IPS DF 4.7 (cell line): Measurements from ENCODE around the gene EIF4ENIF1.
"Not testable (repeated sequence)": the region's sequence is repeated elsewhere in the genome, so short reads cannot be mapped to it uniquely, and the experiment has no call there.

Source experiments
- DNase-seq: peaks from one replicate; pipeline ENCODE4 v3.0.0-alpha.2; 2013; ENCODE audit warnings: low spot score; ENCODE audit errors: extremely low read depth

EIF4ENIF1 gene

DNA sequence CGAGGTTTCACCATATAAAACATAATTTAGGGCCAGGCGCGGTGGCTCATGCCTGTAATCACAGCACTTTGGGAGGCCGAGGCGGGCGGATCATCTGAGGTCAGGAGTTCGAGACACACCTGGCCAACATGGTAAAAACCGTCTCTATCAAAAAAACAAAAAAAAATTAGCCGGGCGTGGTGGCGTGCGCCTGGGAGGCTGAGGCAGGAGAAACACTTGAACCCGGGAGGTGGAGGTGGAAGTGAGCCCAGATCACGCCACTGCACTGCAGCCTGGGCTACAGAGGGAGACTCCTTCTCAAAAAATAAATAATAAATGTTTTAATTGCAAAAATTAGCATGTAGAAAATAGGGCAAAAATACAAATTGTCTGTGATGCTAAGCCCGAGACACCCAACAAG, 5.7 kb upstream of the EIF4ENIF1 start:
- DNase-seq = no peak

DNA sequence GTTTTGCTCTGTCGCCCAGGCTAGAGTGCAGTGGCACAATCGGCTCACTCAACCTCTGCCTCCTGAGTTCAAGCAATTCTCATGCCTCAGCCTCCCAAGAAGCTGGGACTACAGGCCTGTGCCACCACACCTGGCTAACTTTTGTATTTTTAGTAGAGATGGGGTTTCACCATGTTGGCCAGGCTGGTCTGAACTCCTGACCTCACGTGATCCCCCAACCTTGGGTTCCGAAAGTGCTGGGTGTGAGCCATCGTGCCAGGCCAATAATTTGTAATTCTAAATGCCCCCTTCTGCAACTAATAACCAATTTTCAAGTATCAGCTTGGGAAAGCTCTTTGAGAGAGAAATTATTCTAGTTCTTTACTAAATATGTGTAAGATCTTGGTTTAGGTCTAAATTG, 3.7 kb upstream of the EIF4ENIF1 start:
- not testable (repeated sequence) for DNase-seq

GRCh38 chr22:31492151-31492550, 2.5 kb upstream of the EIF4ENIF1 start:
- no peak for DNase-seq

- DNase-seq = no peak
These were observed 1.7 kb upstream of the EIF4ENIF1 start for GRCh38 chr22:31491218-31491962.

DNA sequence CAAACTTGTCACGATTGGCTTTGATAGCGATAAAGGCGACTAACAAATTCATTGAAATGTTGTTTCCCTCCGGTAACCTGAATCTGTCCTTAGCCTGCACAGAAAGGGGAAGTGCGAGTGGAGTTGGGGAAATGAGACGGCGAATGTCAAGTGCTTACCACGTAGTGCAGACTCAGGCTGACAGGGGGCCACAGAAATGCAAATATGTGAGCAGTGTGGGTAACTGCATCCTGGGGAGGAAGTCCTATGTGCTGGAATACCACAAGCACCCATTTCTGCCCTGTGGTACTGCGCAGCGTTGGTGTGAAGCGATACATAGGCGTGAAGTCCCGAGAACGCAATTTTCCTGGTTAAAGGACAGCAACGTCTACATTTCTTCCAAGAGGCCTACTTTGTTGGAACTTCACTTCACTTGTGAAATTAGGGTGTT, 869 bp upstream of the EIF4ENIF1 start:
- no peak for DNase-seq

GRCh38 chr22:31488988-31489617, 539 bp downstream of the EIF4ENIF1 start:
- DNase-seq = no peak

DNA sequence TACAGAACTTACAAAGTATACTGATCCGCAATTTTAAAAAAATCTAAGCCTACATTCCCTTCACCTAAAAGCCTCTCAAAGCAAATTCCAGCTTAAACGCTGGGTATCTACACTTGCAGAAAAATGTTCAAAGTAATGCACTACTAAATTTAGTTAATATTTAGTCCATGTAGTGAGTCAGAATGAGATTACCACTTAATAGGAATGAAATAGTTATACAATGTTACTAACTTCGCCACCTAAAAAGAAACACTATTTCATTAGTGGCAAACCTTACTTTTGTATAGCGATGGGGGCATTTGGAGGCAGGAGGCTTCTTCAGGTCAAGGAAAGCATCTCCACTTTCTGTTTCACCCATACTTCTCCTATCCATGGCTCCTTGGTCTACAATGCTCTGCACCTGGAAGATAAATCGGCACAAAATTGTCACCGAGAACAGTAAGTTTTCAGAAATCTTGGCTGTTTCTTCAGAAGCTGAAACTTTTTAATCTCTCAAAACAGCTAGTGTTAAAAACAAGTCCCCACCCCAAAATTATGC, 1.2 kb downstream of the EIF4ENIF1 start:
- no peak for DNase-seq

DNA sequence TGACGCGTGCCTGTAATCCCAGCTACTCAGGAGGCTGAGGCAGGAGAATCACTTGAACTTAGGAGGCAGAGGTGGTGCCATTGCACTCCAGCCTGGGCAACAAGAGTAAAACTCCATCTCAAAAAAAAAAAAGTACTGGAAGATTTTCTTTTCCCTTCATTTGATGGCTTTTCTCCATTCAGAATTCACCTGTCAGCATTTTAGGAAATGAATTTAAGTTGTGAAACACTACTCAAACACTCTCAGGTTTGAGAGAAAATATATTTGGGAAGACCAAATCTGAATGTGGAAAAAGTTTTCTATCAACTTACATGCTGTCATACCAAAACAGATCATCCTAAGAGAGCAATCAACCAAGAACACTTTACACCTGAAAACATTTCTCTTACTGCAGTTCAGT, 2.7 kb downstream of the EIF4ENIF1 start:
- no peak for DNase-seq

GRCh38 chr22:31486369-31486768, 3.3 kb downstream of the EIF4ENIF1 start:
- DNase-seq = not testable (repeated sequence)

DNA sequence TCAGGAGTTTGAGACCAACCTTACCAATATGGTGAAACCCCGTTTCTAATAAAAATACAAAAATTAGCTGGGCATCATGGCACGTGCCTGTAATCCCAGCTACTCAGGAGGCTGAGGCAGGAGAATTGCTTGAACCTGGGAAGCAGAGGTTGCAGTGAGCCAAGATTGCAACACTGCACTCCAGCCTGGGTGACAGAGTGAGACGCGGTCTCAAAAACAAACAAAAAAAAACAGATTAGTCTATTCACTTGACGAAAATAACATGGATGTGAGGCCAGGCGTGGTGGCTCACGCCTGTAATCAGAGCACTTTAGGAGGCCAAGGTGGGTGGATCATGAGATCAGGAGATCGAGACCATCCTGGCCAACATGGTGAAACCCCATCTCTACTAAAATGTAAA, 7.2 kb downstream of the EIF4ENIF1 start:
- DNase-seq = not testable (repeated sequence)

- no peak for DNase-seq
These were observed 8.5 kb downstream of the EIF4ENIF1 start for GRCh38 chr22:31481129-31481528.

- DNase-seq = no peak
These were observed 12.3 kb downstream of the EIF4ENIF1 start for GRCh38 chr22:31477329-31477728.

DNA sequence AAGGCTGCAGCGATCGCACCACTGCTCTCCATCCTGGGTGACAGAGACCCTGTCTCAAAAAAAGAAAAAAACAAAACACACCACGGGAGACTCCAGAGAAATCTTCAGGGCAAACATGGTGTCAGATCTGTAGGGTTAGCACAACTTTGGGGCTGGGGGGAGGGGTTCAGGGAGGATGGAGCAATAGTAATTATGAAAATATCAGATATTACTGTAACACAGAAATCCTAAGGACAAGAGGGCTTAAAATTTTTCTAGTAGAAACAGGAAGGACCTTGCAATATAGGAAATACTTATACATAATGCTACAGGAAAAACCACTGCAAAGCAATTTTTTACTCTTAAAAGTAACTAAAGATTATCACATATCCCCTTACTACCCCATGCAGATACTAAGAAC, 13.8 kb downstream of the EIF4ENIF1 start:
- DNase-seq = no peak

DNA sequence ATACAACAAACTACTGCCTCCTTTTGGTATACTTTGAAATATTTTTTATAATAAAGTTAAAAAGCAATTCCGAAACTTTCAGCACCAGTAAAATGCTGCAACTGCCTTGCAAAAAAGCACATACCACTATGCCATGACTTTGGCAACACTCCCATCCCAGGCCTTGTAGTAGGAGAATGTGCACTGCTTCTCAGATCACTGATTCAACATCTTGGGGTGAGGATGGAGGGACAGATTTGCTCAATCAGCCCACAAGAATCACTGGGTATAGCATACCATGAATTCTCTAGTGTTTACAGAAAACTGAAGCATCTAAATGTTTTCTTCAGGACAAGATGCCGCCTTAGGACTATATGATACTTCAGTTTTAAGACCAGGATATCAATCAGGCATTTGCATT, 14.9 kb downstream of the EIF4ENIF1 start:
- DNase-seq = no peak

DNA sequence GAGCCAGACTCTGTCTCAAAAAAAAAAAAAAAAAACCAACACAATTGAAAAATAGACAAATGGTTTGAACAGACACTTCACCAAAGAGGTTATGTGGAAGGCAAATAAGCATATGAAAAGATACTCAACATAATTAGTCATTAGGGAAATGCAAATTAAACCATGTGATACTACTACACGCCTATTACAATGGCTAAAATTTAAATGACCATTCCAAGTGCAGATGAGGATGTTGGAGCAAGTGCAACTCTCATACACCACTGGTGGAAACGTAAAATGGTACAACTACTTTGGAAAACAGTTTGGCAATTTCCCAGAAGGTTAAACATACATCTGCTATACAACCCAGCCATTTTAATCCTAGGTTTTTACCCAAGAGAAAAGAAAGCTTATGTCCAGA, 24.3 kb downstream of the EIF4ENIF1 start:
- DNase-seq = no peak

- no peak for DNase-seq
These were observed 27.9 kb downstream of the EIF4ENIF1 start for GRCh38 chr22:31461699-31462098.

DNA sequence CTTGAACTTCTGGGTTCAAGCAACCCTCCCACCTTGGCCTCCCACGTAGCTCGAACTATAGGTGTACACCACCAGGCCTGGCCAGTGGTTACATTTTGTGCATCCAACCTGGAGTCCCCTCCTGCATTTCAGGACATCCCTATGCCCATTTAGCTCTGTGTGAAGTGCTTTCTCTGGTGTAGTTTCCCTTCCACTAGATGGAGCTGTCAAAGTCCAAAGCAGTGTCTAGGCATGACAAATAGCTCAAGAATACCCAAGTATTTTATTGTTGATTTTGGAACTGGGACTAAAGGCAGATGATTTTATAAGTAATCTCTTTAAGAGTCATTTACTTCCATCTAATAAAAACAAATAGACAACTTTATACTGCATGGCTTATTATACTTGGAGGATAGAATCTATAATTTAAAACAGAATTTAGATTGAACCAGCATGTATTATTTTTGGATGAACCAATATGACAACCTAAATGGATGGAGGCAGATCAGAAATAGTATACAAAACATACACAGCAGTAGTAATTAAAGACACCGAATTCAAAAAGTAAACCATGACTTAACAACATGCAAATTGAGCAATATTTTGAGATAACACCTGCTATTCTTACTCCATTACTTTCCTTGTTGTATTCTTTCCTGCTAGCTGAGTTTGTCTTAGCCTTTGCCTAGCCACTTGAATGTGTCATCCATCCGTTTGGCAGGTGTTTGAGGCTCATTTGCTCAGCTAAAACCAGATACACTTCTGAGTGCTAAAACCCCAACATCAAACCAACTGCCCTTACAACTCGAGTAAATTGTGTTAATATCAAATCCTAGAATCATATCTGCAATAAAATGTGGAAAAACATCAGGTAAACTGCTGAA, 37.7 kb downstream of the EIF4ENIF1 start:
- DNase-seq = peak; percentile 7

DNA sequence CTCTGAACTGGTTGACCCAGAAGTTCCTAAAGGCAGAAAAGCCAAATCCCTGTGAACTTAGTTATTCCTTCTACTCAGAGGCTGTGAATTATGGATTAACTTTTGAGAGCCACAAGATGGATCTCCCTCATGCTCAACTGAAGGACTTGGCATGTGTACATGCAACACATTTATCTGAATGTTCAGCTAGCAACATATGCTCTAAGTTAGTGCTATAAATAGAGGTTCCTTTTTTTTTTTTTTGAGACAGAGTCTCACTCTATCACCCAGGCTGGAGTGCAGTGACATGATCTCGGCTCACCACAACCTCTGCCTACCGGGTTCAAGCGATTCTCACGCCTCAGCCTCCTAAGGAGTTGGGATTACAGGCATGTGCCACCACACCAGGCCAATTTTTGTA, 40.1 kb downstream of the EIF4ENIF1 start:
- no peak for DNase-seq

DNA sequence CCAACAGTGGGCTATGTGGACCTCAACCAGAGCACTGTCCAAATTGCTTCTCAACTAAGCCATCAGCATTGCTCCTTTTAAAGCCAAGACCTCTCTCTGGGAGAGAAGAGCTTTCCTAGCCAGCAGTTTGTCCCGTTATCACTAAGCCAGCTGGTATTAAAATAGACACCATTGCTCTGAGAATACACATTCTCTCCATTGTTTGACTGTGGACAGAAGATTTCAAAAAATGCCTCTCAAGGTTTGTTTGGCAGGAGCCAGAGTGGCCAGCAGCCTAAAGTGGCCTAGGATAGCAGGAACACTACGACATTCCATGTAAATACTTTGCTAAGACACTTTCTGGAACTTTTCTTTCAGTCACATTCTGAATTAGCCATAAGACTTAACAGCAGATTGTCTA, 41.3 kb downstream of the EIF4ENIF1 start:
- DNase-seq = no peak

- DNase-seq = no peak
These were observed 42.3 kb downstream of the EIF4ENIF1 start for GRCh38 chr22:31447337-31447736.

GRCh38 chr22:31446767-31447166, 42.9 kb downstream of the EIF4ENIF1 start:
- no peak for DNase-seq

GRCh38 chr22:31446208-31446607, 43.4 kb downstream of the EIF4ENIF1 start:
- DNase-seq = no peak
